ENCODE data around the gene CASKIN2.

Gene CASKIN2, protein sequence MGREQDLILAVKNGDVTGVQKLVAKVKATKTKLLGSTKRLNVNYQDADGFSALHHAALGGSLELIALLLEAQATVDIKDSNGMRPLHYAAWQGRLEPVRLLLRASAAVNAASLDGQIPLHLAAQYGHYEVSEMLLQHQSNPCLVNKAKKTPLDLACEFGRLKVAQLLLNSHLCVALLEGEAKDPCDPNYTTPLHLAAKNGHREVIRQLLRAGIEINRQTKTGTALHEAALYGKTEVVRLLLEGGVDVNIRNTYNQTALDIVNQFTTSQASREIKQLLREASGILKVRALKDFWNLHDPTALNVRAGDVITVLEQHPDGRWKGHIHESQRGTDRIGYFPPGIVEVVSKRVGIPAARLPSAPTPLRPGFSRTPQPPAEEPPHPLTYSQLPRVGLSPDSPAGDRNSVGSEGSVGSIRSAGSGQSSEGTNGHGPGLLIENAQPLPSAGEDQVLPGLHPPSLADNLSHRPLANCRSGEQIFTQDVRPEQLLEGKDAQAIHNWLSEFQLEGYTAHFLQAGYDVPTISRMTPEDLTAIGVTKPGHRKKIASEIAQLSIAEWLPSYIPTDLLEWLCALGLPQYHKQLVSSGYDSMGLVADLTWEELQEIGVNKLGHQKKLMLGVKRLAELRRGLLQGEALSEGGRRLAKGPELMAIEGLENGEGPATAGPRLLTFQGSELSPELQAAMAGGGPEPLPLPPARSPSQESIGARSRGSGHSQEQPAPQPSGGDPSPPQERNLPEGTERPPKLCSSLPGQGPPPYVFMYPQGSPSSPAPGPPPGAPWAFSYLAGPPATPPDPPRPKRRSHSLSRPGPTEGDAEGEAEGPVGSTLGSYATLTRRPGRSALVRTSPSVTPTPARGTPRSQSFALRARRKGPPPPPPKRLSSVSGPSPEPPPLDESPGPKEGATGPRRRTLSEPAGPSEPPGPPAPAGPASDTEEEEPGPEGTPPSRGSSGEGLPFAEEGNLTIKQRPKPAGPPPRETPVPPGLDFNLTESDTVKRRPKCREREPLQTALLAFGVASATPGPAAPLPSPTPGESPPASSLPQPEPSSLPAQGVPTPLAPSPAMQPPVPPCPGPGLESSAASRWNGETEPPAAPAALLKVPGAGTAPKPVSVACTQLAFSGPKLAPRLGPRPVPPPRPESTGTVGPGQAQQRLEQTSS (N-terminal part only)

DNA sequence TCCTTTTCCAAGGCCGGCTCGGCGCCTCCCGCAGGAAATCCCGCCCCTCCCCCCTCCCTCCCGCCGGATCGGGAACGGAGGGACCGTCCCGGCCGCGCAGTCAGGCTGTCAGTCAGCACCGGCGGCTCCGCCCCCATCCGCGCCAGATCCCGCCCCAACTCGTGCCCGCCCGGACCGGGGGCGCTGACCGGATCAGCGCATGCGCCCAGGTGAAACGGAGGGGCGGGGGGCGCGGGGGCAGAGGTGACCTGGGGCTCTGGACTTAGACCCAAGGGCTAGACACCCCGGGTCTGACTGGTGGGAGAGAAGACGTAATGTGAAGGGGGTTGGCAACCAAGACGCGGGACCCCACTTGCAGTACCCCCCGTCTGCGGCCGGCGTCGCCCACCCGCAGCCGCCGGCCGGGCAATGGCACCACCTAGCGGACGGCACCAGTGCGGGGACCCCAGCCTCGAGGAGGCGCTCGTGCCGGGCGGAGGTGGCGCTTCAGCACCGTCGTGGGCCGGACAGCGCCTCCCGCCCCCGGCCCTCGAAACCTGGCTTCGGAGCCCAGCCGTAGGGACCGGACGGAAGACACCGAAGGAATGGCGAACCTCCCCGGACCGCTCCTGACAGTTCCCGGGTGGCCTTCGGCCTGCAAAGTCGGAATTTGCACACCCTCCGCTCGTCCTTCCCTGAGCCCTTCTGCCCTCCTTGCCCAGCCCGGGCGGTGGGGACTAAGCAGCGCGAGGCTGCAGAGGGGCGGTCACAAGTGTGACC, at the start of gene CASKIN2:
TSS of gene CASKIN2 (minus strand) at position 42 of the 759 bp plus-strand sequence. CDS start 1,733 bp downstream, outside the sequence.
- DNase-seq = peak; percentile 64

DNA sequence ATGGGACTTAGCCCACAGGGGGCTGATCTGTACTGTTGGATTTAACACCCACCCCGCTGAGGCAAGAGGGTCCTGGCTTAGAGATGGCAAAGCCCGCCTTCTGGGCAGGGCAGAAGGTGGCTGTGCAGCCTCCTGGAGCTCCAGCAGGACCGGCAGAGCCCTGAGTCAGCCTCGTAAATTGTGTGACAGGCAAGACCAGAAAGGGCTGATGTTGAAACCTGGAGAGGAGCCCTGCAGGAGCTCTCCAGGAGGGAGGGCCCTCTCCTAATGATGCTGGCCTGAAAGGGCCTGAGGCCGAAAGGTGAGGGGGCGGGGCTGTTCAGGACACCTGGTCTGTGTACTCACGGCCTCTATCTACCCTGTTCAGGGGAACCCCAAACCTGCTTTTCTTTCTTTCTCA, 49.7 kb upstream of the CASKIN2 start:
- no peak for DNase-seq

DNA sequence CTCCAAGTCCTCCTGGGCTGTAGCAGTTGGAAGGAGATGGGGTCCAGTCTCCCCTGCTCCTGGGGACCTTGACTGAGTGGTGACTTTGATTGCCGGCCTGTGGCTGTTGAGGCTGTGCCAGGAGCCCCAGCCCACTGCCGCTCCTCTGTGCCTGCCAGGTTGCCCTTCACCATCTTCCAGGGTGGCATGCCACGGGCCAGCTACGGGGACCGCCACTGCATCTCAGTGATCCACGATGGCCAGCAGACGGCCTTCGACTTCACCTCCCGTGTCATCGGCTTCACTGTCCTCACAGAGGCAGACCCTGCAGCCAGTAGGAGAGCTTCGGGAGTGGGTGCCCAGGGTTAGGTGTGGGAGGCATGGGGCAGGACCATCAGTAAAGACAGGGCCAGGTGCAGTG, 48.9 kb upstream of the CASKIN2 start:
- no peak for DNase-seq

DNA sequence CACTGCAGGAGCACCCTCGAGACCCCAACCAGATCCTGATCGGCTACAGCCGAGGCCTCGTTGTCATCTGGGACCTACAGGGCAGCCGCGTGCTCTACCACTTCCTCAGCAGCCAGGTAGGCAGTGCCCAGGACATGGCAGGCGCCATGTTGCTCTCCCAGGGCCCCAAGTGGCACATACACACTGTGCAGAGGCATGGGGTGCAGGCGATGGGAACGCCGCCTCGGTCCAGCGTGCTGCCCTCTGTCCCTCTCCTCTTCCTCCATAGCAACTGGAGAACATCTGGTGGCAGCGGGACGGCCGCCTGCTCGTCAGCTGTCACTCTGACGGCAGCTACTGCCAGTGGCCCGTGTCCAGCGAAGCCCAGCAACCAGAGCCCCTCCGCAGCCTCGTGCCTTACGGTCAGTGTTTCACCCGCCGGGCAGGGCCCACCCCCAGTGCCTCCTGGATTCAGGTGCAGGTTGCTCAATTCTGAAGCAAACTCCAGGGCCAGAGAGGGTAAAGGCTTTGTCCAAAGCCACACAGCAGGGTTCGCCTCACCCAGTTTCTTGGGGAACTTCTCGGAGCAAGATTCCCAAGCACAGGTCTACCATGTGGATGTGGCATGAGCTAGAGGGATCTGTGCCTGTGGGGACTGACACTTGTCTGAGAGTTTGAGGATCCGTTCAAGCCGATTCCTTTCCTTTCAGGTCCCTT, 47.9 kb upstream of the CASKIN2 start:
- no peak for DNase-seq

DNA sequence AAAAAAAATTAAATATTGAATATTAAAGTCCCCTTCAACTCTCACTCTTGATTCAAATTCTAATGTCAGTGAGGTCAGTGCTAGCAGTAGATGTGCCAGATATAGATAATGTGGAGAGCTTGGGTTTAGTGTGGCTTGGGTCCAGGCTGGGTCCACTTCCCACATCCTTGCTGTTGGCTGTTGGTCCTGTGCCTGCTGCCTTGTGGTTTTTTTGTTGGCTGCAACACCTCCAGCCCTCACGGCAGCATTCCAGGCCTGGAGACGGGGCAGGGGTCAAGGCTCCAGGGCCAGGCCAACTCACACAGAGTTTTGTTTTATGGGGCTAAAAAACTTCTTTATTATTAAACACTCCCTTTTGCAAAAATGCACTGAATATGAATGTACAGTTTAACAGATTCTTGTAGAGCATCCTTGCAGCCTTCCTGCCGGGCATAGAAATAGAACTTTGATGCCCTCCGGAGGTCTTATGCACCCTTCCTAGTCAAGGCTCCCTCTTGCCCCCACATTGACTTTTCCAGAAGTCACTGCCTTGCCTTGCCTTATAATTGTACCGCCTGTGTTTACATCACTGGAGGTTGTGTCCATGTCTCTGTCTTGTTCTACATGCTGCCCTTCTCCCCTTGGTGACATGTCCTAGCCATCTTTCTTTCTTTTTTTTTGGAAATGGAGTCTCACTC, 46.7 kb upstream of the CASKIN2 start:
- DNase-seq = no peak

DNA sequence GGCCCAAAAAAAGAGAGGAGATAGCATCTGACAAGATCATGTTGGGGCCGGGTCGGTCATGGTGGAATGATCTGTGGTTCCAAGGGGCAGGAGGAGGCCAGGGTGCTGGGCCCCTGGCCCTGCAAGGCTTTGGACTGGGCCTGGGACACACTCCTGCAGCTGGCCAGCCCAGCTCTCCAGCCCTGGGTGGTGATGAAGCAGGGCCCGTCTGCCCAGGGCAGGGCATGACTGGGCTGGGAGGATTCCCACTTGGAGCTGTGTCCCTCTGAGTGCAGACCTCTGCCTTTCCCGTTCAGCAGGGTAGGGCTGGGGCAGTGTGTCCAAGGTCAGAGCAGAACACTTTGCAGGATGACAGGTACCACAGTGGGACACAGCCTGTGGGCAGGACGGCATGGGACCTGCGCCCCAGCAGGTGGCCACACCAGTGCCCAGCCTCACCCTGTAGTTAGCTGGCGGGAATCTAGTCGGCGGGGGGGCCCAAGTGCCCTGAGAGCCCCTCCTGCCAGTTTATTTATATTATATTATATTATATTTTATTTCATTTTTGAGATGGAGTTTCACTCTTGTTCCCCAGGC, 44.7 kb upstream of the CASKIN2 start:
- DNase-seq = no peak

DNA sequence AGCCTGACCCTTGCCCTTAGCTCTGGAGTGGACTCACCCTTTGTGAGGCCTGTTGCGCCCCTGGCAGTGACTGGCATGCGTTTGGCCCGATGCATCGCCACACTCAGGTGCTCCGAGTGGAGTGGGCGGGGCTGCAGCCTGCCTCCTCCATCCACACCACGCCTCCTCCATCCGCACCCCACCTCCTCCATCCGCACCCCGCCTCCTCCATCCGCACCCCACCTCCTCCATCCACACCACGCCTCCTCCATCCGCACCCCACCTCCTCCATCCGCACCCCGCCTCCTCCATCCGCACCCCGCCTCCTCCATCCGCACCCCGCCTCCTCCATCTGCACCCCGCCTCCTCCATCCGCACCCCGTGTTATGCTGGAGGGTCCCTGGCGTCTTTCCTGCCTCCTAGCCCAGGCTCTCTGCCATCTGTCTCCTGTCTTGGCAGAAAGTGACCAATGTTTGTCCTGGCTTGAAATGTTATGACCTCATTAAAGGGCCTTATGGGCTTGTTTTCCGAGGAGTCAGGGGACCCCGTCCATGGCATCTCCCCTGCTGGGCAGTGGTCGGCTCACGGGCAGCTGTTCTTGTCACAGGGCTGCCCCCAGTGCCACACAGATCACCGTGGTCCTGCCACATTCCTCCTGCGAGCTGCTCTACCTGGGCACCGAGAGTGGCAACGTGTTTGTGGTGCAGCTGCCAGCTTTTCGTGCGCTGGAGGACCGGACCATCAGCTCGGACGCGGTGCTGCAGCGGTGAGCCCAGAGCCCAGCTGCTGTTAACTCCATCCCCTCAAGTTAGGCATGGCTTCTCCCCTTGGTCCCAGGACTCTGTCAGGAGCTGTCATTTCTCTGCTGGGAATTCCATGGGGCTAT, 43.6 kb upstream of the CASKIN2 start:
- DNase-seq = no peak

DNA sequence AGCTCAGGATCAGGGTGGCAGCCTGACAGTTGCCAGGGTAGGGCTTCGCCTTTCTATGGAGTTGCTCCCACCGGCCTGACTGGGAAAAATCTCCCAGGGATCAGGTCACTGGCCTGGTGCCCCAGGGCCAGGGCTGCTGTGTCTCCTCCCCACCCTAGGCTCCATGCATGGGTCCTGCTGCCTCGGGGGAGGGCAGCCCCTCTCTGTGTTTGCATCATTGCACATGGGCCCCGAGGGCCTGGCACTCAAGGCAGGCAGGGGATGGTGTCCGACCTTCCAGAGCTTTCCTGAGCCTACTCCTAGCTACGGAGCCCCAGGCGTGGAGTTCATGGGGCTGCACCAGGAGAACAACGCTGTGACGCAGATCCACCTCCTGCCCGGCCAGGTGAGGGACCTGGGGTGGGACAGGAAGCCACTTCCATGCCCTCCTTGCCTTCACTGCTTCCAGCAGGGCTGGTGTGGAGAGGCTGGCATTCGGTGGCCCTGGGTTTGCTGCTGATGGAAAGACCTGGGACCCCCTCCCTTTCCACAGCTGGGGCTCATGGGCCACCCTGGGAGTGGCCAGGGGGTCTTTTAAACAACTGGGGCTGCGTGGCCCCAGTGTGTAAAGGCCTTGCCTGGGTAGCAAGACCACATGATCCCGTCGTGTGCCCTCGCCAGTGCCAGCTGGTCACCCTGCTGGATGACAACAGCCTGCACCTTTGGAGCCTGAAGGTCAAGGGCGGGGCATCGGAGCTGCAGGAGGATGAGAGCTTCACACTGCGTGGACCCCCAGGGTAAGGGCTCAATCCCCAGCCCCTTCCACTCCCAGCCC, 42.7 kb upstream of the CASKIN2 start:
- DNase-seq = no peak

DNA sequence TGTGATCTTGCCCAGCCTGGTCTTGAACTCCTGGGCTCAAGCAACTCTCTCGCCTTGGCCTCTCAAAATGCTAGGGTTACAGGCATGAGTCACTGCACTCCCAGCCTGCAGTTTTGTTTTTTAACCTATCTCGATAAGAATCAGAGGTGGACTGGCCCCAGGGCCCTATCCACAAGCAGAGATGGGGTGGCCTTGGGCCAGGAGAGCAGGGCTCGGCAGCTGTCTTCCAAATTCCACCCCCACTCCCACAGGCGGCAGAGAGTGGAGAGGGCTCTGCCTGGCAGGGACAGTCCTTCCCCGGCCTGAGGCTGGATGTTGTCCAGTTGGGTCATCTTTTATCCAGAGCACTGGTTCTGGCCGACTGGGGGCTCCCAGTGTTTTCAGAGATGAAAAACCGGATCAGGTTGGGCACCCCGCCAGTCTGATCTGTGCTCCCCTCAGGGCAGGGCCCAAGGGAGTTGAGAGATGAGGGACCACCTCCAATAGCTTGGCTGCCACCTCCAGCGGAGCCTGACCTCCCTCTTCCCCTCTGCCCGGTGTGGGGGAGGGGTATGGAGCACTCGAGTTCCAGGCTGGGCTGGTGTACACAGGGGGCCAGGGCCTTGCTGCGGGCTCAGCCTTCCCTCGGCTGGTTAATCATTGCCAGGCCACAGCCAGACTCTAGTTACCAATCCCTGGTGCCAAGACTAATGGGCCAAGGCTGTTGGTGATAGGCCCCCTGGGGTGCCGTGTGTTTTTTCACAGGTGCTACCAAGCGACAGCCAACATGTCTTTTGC, 41.9 kb upstream of the CASKIN2 start:
- DNase-seq = no peak

DNA sequence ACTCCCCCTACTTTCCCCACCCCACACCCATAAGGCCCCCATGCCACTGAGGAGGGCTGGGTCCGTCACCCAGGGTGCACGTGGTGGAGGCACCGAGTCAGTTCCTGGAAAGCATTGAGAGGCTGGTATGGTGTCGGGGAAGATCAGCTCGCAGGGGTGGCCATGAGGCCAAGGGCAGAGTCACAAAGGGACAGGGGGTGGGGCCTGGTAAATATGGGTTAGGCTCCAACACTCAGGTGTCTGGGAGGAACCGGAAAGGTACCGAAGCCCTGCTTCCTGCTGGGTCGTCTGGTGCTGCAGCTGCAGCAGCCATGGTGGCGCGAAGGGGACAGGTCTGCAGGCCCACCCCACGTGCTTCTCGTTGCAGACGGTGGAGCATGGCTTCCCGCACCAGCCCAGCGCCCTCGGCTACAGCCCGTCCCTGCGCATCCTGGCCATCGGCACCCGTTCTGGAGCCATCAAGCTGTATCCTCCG, 40.4 kb upstream of the CASKIN2 start:
- DNase-seq = no peak

DNA sequence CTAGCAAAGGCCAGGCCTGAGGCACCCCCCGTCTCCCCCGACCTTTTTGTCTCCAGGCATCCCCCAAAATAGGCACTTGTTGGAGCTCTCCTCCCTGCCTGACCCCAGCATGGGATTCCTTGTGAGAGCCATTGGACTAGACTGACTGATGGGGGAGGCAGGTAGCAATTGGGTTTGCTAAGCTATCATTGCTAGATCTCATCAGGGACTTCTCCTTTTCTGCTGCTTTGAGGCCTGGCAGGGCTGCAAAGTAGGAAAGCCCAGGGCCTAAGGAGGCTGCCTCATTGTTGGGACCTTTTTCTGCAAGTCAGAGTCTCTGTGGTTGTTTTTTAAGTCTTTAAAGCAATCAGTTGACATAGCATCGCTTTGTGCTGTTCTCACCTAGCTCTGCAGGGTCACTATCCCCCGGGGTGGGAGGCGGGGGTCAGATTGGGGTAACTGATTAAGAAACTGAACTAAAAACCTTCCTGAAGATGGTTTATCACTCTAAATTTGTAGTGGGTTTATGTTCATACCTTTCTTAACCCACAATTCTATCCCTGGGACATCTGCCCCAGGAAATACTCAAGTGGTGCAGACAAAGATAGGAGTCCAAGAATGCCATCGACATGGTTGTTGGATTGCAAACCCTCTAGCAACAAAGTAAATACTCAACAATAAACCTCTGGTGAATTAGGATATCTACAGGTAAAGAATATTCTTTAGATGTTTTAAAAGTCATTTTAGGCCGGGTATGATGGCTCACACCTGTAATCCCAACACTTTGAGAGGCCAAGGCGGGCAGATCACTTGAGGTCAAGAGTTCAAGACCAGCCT, 38.2 kb upstream of the CASKIN2 start:
- no peak for DNase-seq

DNA sequence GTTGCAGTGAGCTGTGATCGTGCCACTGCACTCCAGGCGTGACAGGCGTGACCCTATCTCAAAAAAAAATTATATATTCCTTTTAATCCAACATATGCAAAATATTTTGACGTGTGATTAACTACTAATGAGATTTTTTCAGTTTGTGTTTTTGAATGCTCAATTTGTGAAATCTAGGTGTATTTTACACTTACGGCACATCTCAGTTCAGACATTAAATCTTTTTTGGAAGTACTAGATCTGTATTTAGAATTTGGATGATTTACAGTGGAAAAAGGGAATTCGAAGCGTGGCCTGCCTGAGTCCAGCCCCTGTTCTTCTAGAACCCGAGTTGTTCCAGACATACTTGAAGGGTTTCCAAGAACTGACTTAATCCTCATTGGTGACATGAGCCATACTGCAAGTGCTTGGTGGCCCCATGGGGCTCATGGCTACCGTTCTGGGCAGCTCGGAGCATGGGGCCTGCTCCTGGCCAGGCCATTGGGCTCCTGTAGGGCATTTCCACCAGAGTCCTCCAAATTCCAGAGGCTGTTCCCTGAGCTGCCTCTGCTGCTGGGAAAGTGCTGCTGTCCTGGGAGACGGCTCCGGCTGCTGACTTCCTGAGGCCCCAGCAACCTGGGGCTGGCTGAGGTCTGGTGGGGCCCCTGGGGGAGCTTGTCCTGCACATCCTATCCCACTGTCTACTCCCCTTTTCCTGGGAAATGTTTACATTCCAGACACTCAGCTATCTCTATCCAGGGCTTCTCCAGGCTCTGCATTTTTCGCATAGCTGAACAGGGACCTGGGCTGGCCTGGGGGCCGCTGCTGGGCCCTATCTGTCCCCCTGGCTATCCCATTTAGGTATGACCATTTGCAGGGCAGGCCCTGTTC, 37.3 kb upstream of the CASKIN2 start:
- no peak for DNase-seq

DNA sequence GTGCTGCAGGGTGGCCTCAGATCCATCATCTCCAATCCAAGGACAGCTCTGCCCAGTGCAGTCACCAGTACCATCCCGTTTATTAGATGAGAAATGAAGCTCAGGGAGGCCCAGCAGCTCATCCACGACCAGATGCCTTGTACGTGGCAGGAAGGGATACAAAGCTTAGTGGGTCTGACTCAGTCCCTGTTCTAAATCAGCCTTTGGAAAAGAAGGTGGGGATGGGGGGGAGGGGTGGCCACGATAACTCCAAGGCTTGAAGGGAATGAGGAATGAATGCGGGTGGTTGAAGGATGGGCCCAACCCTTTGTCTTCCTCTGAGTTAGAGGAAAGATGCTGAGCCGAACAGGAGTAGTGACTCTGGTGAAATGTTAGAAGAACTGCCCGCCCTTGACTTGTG, 35.9 kb upstream of the CASKIN2 start:
- no peak for DNase-seq

DNA sequence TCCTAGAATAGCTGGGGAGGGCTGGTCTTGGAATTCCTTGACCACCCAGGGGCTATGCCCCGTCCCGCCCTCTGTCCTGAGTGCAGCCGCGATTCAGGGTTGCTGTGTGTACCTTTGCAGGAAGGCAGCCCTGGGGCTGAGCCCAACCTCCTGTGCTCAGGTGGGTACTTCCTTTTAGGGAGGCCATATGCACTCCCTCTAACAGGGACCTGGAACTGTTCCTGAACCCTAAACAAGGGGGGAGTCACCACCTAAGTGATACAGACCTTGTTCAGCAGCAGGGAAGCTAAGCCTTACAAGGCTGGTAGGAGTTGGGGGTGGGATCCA, 34.8 kb upstream of the CASKIN2 start:
- DNase-seq = no peak

DNA sequence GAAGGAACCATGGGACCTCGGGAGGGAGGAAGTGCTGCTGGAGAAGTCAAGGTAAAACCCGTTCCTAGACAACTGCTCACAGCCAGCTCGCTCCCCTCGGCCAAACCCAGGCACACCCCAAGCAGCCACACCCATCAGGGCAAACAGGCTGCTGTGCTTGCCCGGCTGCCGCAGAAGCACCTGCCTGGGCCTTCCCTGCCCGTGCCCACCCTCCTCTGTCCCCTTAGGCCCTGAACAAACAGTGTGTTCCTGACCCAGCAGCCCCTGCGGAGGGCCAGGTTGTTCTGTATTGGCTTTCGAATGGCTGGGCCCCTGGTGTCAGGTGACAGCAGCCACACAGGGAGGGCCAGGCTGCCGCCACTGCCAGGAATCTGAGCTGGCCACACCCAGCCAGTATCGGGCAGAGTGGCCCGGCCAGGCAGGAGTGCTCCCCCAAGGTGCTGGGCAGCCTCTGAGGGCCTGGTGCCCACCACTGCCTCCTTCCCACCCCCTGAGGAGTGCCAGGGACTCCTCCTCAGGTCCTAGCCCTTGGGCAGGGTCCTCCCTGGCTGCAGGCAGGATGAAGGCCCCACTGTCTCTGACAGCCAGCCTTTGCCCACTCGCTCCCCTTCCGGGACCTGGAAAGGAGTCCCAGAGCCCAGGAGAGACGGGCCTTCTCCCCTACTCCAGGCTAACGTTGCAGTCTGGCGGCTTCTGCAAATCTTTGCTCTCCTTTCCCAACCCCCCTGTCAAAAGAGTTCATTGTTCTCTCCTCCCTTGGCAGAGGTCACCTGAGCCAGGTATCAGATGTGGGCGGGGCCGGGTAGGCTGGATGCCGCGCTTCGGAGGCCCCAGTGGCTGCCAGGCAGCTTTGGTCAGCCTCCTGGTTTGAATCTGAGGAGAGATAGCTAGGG, 34.2 kb upstream of the CASKIN2 start:
- DNase-seq = no peak

Measured in NK-92 treated with Interleukin-12 subunit alpha and Interleukin-12 subunit beta, amount 100 ng/mL, for 24 hours (cell line).